ENCODE measurements around the gene KRT24.
"Not testable (repeated sequence)": the region's sequence is repeated elsewhere in the genome, so short reads cannot be mapped to it uniquely, and the experiment has no call there.

Gene KRT24

GRCh38 chr17:40703652-40704051 is at the start of gene KRT24:
Gene KRT24 (minus strand): TSS chr17:40703752. CDS start chr17:40703693, 59 bp downstream.
- no peak for DNase-seq (ENCODE audit: low read depth in 3 of 3, low spot score in 1 of 3)

GRCh38 chr17:40751065-40751464 is 47.5 kb upstream of the KRT24 start:
- DNase-seq (ENCODE audit: low read depth in 3 of 3, low spot score in 1 of 3): no peak

GRCh38 chr17:40750391-40750790 is 46.8 kb upstream of the KRT24 start:
- DNase-seq (ENCODE audit: low read depth in 3 of 3, low spot score in 1 of 3): no peak

- DNase-seq (ENCODE audit: low read depth in 3 of 3, low spot score in 1 of 3): not testable (repeated sequence)
Observed at GRCh38 chr17:40748666-40749065, 45.1 kb upstream of the KRT24 start.

GRCh38 chr17:40738553-40738952 is 35.0 kb upstream of the KRT24 start:
- no peak for DNase-seq (ENCODE audit: low read depth in 3 of 3, low spot score in 1 of 3)

- DNase-seq (ENCODE audit: low read depth in 3 of 3, low spot score in 1 of 3): no peak
Observed at GRCh38 chr17:40735016-40735415, 31.5 kb upstream of the KRT24 start.

- no peak for DNase-seq (ENCODE audit: low read depth in 3 of 3, low spot score in 1 of 3)
Observed at GRCh38 chr17:40734018-40734417, 30.5 kb upstream of the KRT24 start.

GRCh38 chr17:40730970-40731369 is 27.4 kb upstream of the KRT24 start:
- no peak for DNase-seq (ENCODE audit: low read depth in 3 of 3, low spot score in 1 of 3)

GRCh38 chr17:40727447-40728231 is 24.1 kb upstream of the KRT24 start:
- no peak for DNase-seq (ENCODE audit: low read depth in 3 of 3, low spot score in 1 of 3)

GRCh38 chr17:40726919-40727318 is 23.4 kb upstream of the KRT24 start:
- DNase-seq (ENCODE audit: low read depth in 3 of 3, low spot score in 1 of 3): no peak

GRCh38 chr17:40724656-40725055 is 21.1 kb upstream of the KRT24 start:
- DNase-seq (ENCODE audit: low read depth in 3 of 3, low spot score in 1 of 3): no peak

GRCh38 chr17:40722241-40722640 is 18.7 kb upstream of the KRT24 start:
- no peak for DNase-seq (ENCODE audit: low read depth in 3 of 3, low spot score in 1 of 3)

- DNase-seq (ENCODE audit: low read depth in 3 of 3, low spot score in 1 of 3): no peak
Observed at GRCh38 chr17:40720899-40721298, 17.3 kb upstream of the KRT24 start.

- DNase-seq (ENCODE audit: low read depth in 3 of 3, low spot score in 1 of 3): no peak
Observed at GRCh38 chr17:40718930-40719329, 15.4 kb upstream of the KRT24 start.

- DNase-seq (ENCODE audit: low read depth in 3 of 3, low spot score in 1 of 3): no peak
Observed at GRCh38 chr17:40717776-40718175, 14.2 kb upstream of the KRT24 start.

GRCh38 chr17:40714473-40714872 is 10.9 kb upstream of the KRT24 start:
- no peak for DNase-seq (ENCODE audit: low read depth in 3 of 3, low spot score in 1 of 3)

GRCh38 chr17:40707745-40708144 is 4.2 kb upstream of the KRT24 start:
- no peak for DNase-seq (ENCODE audit: low read depth in 3 of 3, low spot score in 1 of 3)

- no peak for DNase-seq (ENCODE audit: low read depth in 3 of 3, low spot score in 1 of 3)
Observed at GRCh38 chr17:40705584-40705983, 2.0 kb upstream of the KRT24 start.

GRCh38 chr17:40702271-40702670 is 1.3 kb downstream of the KRT24 start:
- no peak for DNase-seq (ENCODE audit: low read depth in 3 of 3, low spot score in 1 of 3)

GRCh38 chr17:40699853-40700252 is 3.7 kb downstream of the KRT24 start:
- no peak for DNase-seq (ENCODE audit: low read depth in 3 of 3, low spot score in 1 of 3)

- no peak for DNase-seq (ENCODE audit: low read depth in 3 of 3, low spot score in 1 of 3)
Observed at GRCh38 chr17:40699371-40699770, 4.2 kb downstream of the KRT24 start.

- no peak for DNase-seq (ENCODE audit: low read depth in 3 of 3, low spot score in 1 of 3)
Observed at GRCh38 chr17:40697297-40697696, 6.3 kb downstream of the KRT24 start.

- no peak for DNase-seq (ENCODE audit: low read depth in 3 of 3, low spot score in 1 of 3)
Observed at GRCh38 chr17:40696651-40697072, 6.9 kb downstream of the KRT24 start.
